HG03108 (cell line): Measurements from ENCODE around the gene DEGS1.
A peak's percentile ranks its signal among the peaks of the same experiment; 100 is the strongest.

Experiments
- ATAC-seq: cut with Tn5 transposase; IDR thresholded peaks from one replicate; pipeline ENCODE4 v1.9.1; 2021; ENCODE audit warnings: moderate library complexity; ENCODE audit not compliant: unreplicated experiment

The DEGS1 gene

DNA sequence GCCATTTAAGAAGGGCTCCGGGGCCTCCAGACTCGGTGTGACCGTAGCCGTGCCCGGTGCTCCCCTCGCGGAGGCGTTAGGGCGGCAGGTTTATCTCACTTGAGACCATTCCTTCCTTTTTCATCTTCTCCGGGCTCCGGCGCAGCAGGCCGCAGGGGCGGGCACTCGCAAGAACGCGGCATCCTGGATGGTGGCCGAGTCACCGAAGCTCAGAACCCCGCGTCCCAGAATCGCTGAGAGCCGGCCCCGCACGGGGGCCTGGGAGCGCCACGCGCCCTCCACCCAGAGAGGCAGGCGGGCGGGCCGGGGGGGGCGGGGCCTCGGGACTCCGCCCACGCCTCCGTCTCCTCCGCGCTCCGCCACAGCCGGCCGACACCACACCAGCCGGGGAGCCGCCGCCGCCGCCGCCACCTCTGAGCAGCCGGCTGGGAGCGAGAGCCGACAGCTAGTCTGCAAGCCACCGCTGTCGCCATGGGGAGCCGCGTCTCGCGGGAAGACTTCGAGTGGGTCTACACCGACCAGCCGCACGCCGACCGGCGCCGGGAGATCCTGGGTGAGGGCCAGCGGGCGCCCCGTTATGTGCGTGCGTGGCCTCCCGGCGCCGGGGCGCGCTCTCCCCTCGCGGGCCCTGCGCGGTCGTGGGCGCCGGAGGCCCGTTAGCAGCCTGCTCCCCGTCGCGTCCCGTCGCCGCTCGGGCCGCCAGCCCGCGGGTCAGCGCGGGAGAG lies at the start of gene DEGS1:
TSS of gene DEGS1 (plus strand) at position 375 of the 725 bp plus-strand sequence. CDS start at position 472, 97 bp downstream.
- ATAC-seq: peak; percentile 57

DNA sequence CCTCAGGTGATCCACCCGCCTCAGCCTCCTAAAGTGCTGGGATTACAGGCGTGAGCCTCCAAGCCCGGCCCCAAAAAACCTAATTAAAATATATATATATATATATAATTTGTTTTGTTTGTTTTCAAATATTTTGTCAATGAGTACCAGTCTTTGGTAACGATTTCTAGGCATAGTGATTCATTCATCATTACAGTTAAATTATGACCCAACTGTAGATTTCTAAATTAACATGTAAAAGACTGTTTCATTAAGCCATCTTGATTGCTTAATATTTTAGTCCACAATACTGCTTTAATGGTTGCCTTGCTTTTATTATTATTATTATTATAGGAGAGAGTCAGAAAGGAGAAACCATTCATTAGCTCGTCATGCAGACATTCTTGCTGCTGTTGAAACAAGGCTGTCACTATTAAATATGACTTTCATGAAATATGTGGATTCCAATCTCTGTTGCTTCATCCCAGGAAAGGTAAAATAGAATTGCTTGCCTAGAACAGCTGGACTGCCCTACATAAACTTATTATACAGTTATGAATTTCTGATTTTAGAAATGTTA lies 49.2 kb upstream of the DEGS1 start:
- no peak for ATAC-seq

DNA sequence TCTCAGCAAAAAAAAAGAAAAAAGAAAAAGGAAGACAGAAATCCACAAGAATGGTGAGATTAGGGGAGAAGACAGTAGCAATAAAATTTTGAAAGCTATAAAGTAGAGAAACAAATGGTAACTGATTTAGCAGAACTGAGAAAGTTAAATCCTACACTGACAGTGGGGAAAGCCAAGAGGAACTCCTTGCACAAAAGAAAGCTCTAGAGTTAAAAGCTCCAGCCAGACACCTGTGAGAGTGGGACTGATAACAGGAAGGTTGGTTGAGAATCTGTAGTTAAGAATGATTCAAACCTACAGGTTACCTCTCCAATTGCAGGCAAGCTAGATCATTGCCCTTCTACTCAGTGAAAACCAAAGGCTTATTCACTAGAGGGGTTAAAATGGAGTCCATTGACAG lies 45.5 kb upstream of the DEGS1 start:
- no peak for ATAC-seq

DNA sequence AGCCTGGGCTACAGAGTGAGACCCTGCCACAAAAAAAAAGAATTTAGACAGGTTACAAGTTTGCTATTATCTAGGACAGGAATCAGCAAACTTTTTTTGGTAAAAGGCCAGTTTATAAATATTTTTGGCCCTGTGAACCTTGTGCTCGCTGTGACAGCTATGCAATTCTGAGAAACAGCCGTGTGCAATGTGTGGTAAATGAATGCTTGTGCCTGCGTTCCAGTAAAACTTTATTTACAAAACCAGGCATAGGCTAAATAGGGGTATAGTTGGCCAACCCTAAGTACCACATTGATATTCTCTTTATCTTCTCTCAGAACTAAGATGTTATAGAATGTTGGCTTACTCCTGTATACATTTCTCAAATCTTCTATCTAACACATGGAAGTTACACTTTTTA lies 44.8 kb upstream of the DEGS1 start:
- ATAC-seq: no peak

DNA sequence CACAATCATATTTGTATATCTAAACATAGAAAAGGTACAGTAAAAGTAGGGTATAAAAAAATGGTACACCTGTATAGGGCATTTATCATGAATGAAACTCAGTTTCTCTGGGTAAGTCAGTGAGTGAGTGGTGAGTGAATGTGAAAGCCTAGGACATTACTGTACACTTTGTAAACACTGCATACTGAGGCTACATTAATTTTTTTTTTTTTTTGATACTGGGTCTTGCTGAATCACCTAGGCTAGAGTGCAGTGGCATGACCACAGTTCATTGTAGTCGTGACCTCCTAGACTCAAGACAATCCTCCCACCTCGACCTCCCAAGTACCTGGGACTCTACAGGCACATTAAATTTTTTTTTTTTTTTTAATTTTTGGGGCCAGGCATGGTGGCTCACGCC lies 41.3 kb upstream of the DEGS1 start:
- ATAC-seq: no peak

DNA sequence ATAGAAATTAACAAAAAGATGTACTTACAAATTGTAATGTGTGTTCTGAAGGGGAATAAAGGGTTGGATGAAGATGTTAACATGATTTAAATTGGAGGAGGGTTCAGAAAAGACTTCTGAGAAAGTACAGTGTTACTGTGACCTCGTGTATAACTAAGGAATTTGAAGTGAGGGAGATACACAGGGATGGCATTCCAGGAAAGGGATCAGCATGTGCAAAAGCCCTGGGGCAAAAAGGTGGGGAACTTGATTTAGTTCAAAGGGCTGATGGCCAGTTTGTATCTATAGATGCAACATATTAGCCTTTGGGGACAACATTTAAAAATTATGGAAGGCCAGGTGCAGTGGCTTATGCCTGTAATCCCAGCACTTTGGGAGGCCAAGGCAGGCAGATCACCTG lies 33.3 kb upstream of the DEGS1 start:
- ATAC-seq: no peak

DNA sequence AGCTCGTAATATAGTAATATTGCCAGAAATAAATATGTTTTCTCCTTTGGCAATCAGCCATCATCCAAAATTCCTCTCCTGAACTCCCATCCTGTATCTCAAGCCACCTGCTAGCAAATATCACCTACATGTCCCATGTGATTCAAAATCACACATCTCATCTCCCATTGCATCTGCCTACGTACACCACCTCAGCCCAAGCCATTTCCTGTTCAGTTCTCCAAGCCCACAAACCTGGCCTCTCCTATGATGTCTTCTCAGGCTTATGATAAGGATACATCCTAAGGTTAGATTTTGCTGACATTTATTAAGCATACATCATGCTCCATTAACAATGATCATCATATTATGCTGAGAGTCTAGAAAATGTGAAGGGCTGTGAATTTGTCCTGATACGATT lies 31.9 kb upstream of the DEGS1 start:
- ATAC-seq: no peak

DNA sequence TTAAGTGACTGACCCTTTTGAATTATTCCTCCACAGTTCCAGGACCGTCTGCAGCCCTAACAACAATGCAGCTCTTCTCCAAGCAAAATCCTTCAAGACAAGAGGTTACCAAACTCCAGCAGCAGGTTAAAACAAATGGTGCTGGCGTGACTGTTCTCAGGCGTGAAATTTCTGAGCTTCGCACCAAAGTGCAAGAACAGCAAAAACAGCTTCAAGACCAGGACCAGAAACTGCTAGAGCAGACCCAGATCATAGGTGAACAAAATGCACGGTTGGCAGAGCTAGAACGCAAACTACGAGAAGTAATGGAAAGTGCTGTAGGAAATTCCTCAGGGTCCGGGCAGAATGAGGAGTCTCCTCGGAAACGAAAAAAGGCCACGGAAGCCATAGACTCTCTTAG lies 25.7 kb upstream of the DEGS1 start:
- no peak for ATAC-seq

DNA sequence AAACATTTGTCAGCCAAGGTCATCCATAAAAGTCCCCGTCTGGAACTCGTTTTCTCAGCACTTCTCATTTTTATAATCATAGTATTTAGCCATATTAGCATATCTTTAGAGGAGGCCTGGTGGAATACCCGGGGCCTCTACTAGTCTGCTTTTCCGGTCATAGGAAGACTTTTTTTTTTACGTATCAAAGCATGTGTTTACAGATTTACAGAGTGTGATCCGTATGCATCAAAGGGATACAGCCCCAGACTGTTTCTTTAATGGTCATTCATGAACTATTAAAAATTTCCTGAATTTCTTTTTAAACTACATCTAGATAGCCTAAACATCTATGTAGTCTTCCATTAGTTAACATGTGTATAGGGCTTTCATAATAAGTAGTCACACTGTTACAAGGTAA lies 23.5 kb upstream of the DEGS1 start:
- ATAC-seq: no peak

DNA sequence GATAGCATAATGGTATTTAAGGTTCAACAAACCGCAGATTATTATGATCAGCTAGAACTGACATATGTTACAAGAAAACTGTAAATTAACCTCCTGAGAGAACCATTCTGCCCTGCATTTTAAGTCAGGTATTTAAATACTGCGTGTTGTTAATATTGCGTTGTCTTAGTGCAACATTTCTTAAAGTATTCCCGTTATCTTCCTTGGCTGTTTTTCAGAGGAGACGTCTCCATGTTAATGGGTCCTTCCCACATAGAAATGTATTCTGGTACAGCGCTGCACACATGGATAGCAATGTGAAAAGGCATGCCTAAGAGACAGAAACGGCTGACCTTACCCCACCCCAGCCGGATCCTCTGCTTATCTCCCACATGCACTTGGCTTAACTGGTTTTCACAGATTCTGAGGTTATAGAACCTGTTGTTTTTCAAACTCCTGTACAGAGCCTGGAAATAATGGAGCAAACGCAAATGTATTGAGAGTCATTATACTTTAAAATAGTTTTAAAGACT lies 22.8 kb upstream of the DEGS1 start:
- ATAC-seq: no peak

DNA sequence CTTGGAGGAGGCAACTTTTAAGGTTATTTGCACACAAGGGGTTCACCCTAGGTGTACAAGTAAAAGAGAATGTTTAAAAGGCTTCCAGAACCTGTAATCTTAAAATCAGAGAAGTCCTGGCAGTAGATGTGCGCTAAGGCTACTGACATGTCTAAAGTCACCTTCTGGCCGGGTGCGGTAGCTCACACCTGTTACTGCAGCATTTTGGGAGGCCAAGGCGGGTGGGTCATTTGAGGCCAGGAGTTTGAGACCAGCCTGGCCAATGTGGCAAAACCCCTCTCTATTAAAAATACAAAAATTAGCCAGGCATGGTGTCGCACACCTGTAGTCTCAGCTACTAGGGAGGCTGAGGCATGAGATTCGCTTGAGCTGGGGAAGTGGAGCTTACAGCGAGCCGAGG lies 20.3 kb upstream of the DEGS1 start:
- no peak for ATAC-seq

DNA sequence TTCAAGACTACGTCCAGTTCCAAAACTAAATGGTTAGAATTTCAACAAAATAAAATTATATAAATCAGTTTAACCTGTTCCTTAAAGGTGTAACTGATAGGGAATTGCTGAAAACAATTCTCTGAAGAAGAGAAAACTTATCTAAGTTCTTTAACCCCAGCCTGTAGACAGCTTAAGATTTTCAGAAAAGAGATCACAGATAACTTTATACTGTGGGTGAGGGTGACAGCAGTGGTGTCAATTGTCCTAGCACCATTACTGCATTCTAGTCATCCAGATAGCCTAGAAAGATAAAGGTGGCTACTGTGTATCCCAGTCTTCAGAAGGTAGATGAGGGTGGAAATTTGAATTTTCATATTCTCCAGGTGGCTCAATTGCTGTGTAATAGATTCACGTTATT lies 19.7 kb upstream of the DEGS1 start:
- ATAC-seq: no peak

DNA sequence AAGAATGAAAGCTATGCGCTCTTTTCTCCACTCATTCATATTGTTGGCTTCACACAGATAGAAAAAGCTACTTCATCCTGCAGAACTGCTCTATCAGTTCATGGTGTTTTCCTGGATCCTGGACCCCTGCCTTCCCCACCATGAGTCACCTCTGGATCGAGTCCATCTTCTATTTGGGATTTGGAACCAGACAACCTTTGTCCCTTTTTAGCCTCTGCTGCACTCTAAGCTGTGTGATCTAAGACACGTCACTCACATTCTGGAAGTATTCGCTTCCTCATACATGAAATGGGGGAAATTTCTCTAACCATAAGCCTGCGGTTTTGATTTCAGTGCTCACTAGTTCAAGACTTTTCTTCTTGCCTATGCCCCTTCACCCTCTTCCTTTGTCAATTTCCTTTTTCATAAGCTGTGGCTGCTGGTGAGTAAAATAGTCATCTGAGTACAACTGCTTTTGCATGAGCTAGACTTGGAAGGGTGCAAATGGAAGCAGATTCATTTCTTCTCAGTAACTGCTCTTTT lies 14.1 kb upstream of the DEGS1 start:
- peak; percentile 97 for ATAC-seq

DNA sequence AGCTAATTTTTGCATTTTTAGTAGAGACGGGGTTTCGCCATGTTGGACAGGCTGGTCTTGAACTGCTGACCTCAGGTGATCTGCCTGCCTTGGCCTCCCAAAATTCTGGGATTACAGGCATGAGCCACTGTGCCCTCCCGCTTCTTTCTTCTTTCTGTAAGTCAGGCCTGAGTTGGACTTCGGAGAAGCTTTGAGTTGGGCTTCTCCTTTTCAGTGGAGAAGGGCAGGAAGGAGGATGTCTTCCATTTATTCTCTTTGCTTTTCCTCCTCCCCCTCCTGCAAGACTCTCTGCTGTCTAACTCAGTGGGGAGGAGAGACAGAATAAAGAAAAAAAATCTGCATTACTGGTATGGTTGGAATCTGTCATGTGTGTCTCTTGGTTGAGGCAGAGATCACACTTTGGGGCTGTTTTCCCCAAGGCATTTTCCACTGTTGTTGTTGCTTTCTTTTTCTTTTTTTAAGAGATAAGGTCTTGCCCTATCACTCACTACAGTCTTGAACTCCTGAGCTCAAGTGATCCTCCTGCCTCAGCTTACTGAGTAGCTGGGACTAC lies 13.2 kb upstream of the DEGS1 start:
- no peak for ATAC-seq

DNA sequence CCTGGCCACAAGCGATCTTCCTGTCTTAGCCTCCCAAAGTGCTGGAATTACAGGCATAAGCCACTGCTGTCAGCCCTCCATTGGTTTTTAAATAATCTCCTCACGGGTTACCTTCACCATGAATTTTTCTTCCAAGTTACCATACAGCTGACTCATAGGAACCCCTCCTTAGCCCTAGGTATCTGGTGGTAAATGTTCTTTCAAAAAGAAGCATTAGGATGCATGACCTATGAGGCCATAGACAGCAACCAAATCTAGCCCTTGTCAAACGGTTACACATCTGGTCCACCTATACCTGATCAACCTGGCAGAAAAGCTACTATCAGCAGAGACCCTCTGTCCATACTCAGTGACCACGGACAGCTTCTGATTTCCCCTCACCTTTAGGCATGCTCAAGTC lies 12.7 kb upstream of the DEGS1 start:
- no peak for ATAC-seq

DNA sequence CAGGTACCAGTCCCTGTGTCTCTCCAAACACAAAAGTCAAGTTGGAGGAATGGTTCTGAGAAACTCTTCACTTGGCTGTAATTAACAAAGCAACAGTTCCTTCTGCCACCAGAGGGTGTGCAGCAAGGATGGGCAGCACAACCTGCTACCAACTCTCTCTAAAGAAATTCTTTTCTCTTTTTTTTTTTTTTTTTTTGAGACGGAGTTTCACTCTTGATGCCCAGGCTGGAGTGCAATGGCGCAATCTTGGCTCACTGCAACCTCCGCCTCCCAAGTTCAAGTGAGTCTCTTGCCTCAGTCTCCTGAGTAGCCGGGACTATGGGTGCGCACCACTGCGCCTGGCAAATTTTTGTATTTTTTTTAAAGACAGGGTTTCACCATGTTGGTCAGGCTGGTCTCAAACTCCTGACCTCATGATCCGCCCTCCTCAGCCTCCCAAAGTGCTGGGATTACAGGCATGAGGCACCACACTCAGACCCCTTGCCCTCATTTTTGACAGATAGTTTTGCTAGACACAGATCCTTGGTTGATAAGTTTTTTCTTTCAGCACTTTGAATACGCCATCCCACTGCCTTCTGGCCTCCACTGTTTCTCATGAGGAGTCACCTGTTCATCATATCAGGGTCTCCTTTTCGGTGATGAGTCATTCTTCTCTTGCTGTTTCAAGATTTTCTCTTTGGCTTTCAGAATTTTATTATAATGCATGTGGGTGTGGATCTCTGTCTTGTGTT lies 12.1 kb upstream of the DEGS1 start:
- ATAC-seq: no peak

DNA sequence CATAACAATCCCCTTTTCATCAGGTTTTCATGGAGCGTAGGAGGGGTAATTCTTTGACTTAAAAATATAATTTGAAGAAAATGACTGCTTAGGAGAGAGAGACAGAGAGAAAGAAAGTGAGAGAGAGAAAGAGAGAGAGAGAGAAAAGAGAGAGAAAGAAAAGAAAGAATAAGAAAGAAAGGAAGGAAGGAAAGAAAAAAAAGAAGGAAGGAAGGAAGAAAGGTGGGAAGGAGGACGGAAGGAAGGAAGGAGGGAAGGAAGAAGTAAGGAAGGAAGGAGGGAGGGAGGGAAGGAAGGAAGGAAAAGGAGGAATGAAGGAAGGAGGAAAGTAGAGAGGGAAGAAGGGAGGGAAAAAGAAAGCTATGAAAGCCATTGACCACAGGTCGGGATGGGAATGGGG lies 10.8 kb upstream of the DEGS1 start:
- ATAC-seq: no peak

DNA sequence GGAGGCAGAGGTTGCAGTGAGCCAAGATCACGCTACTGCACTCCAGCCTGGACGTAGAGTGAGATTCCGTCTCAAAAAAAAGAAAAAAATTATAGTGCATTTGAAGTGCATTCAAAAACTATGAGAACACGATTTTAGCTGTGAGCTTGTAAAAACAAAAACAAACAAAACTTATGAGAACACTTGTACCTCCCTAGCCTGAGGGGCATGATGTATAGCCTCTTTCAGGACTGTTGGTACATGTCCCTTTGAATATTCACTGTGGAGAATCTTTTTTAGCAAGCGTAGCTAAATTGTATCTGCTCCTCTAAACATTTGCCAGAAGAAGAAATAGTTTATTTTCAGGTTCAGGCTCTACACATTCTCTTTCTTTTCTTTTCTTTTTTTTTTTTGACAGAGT lies 9.5 kb upstream of the DEGS1 start:
- ATAC-seq: no peak

DNA sequence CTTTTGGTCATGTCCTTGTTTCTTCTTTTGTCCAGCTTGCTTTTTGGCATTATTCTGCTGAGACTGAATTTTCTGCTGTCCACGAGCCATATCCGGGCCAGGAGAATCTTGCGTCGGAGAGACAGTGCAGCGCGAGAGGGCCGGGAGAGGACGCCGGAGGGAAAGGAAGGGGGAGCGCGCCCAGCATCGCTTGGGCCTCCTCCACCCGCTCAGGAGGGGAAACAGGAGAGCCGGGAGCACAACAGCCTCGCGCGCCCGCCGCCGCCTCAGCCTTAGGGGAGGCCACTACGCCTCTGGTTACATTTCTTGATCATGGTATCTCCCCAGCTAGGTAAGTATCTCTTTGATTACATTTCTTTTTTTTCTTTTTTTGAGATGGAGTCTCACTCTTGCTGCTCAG lies 7.4 kb upstream of the DEGS1 start:
- ATAC-seq: no peak

DNA sequence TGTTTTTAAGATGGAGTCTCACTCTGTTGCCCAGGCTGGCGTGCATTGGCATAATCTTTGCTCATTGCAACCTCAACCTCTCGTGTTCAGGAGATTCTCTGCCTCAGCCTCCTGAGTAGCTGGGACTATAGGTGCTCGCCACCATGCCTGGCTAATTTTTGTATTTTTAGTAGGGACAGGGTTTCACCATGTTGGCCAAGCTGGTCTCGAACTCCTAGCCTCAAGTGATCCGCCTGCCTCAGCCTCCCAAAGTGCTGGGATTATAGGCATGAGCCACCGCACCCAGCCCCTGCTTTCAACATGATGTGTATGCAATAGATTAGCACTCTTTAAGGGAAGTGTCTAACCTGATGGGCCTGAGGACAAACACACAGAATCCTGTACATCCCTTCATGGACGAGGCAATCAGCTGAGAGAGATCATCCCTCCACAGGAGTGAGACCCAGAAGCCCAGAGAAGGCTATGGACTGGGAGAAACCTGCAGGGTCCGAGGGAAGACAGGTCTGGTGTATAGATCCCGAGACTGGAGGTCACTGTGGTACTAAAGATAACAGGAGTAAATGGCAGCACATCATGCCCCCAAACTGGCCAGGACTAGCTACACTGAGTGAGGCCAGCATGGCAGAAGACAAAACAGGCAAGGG lies 5.6 kb upstream of the DEGS1 start:
- no peak for ATAC-seq

DNA sequence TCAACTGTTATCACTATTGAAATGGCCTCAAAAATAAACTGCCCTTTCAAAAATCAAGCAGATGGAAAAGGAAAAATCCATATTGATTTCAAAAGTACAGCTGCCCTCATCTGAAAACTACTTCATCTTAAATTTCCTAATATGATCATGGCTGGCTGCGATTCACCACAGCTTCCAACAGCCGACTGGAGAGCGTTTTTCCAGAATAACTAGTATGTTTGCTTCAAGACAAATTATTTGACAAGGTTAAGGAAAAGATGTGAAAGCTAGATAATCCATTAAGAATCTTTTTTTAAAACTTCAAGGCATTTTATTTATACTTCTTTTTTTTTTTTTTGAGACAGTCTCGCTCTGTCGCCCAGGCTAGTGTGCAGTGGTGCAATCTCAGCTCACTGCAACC lies 4.1 kb upstream of the DEGS1 start:
- no peak for ATAC-seq
